ENCODE measurements around the gene ASIC5.

The ASIC5 gene

DNA sequence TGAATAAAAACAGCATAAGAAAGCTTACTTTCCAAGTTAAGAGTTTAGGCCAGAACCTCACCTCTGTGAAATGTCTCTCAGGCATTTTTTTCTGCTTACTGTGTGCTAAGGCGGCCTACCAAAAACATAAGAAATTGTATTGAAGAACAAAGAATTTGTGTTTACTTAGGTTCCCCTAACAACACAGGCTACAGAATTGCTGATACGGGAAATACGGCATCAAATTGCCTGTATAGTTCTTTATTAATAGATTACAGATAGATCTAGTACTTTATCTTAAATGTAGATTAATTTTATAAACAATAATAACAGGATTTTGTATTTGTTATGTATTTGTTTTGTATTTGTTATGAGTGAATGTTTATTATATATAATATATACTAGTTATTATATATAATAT lies 12.9 kb downstream of the ASIC5 start:
- H3K4me1 ChIP-seq (ENCODE audit: control extremely low read depth in 1 of 4, control insufficient read depth in 4 of 4, insufficient read depth in 4 of 4, low read length in 3 of 4) = peaks cover 0 to 6% (median 3%) of the 10 kb centered on the region in 4 experiments
- no CpG with 5 or more reads among the region's 3 CpGs for WGBS (ENCODE audit: insufficient coverage)
- peaks cover 0 to 4% (median 0%) of the 10 kb centered on the region in 5 experiments for H3K9me3 ChIP-seq (ENCODE audit: control extremely low read depth in 1 of 5, control insufficient read depth in 4 of 5, insufficient read depth in 2 of 5, low read depth in 1 of 5, low read length in 4 of 5)
- H3K27me3 ChIP-seq (replicated peaks in 2 of 5; ENCODE audit: control insufficient read depth in 4 of 5, insufficient read depth in 5 of 5, low read length in 4 of 5) = no peaks in the 10 kb centered on the region
- ChIA-PET CTCF (no interaction called here), POLR2A (interaction anchor here (0.6 kb wide), 1 partner anchor 15 kb away, joined by 3 read pairs; no protein-coding TSS in a partner anchor)
- no peaks in the 10 kb centered on the region for H3K36me3 ChIP-seq (ENCODE audit: control insufficient read depth in 4 of 4, insufficient read depth in 4 of 4, low read length in 3 of 4)
- no peak overlapping the region for H3K27ac ChIP-seq (ENCODE audit: insufficient read depth in 1 of 2, low read depth in 1 of 2, low read length in 2 of 2, poor library complexity in 1 of 2, severe bottlenecking in 2 of 2)
- H3K4me3 ChIP-seq (ENCODE audit: control insufficient read depth in 1 of 7, extremely low read depth in 1 of 7, insufficient read depth in 4 of 7, low read depth in 2 of 7, low read length in 6 of 7) = no peak overlapping the region
- DNase-seq = no peak

DNA sequence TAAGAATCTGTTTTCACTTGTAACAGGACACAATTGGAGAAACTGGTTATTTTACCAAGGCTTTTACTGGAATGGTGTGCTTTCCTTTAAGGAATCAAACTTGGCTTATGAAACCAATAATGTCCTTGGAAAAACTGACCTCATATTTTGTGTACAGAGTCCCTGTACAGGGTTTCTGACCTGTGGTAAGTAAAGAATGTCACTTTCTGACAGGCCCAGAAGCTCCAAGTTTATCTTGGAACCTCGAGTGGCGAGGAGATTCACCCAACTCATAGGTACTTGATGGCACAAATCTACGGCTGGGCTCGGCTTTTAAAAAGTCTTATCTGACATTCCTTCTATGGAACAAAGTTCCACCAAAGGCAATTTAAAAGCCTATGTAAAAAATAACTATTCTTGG lies 17.0 kb downstream of the ASIC5 start:
- no peak for DNase-seq
- CTCF ChIA-PET = no interaction called here
- 100% methylated on average over 3 of the region's 4 CpGs for WGBS (ENCODE audit: insufficient coverage)

DNA sequence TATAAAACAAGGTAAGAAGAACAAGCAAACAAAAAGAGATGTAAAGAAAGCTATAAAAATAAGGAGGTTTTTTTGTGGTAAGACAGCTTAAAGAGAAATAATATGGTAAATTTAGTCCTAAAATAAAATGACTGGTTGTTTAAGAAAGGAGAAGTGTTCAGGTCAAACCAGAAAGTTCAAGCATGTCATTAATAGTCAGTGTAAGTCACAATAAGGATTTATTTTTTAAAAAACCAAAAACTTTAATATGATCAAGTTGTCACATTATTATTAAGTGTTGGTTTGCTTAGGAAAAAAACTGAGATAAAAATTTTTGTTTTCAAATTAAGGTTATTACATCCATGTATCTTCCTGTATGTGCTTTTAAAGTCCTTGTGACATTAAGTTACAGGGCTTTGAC lies 19.1 kb downstream of the ASIC5 start:
- CTCF ChIA-PET = interaction anchor here (1.3 kb wide), 1 partner anchor 39 kb away, joined by 3 read pairs; no protein-coding TSS in a partner anchor
- H3K9me3 ChIP-seq (ENCODE audit: control extremely low read depth in 1 of 5, control insufficient read depth in 4 of 5, insufficient read depth in 2 of 5, low read depth in 1 of 5, low read length in 4 of 5) = peaks cover 0 to 4% (median 0%) of the 10 kb centered on the region in 5 experiments
- H3K4me3 ChIP-seq (ENCODE audit: control insufficient read depth in 1 of 7, extremely low read depth in 1 of 7, insufficient read depth in 4 of 7, low read depth in 2 of 7, low read length in 6 of 7) = no peak overlapping the region
- peaks cover 0 to 2% (median 0%) of the 10 kb centered on the region in 4 experiments for H3K4me1 ChIP-seq (ENCODE audit: control extremely low read depth in 1 of 4, control insufficient read depth in 4 of 4, insufficient read depth in 4 of 4, low read length in 3 of 4)
- POLR2A ChIA-PET = no interaction called here
- H3K27me3 ChIP-seq (replicated peaks in 2 of 5; ENCODE audit: control insufficient read depth in 4 of 5, insufficient read depth in 5 of 5, low read length in 4 of 5) = no peaks in the 10 kb centered on the region
- no peak overlapping the region for H3K27ac ChIP-seq (ENCODE audit: insufficient read depth in 1 of 2, low read depth in 1 of 2, low read length in 2 of 2, poor library complexity in 1 of 2, severe bottlenecking in 2 of 2)
- DNase-seq = no peak
- no peaks in the 10 kb centered on the region for H3K36me3 ChIP-seq (ENCODE audit: control insufficient read depth in 4 of 4, insufficient read depth in 4 of 4, low read length in 3 of 4)

More for the DNA sequence above, 17.0 kb downstream of the ASIC5 start:
- POLR2A ChIA-PET = no interaction called here
- H3K4me1 ChIP-seq (ENCODE audit: control extremely low read depth in 1 of 4, control insufficient read depth in 4 of 4, insufficient read depth in 4 of 4, low read length in 3 of 4) = no peaks in the 10 kb centered on the region
- H3K27me3 ChIP-seq (replicated peaks in 2 of 5; ENCODE audit: control insufficient read depth in 4 of 5, insufficient read depth in 5 of 5, low read length in 4 of 5) = no peaks in the 10 kb centered on the region
- H3K9me3 ChIP-seq (ENCODE audit: control extremely low read depth in 1 of 5, control insufficient read depth in 4 of 5, insufficient read depth in 2 of 5, low read depth in 1 of 5, low read length in 4 of 5) = peaks cover 0 to 4% (median 0%) of the 10 kb centered on the region in 5 experiments
- no peak overlapping the region for H3K27ac ChIP-seq (ENCODE audit: insufficient read depth in 1 of 2, low read depth in 1 of 2, low read length in 2 of 2, poor library complexity in 1 of 2, severe bottlenecking in 2 of 2)
- no peaks in the 10 kb centered on the region for H3K36me3 ChIP-seq (ENCODE audit: control insufficient read depth in 4 of 4, insufficient read depth in 4 of 4, low read length in 3 of 4)
- H3K4me3 ChIP-seq (ENCODE audit: control insufficient read depth in 1 of 7, extremely low read depth in 1 of 7, insufficient read depth in 4 of 7, low read depth in 2 of 7, low read length in 6 of 7) = no peak overlapping the region

DNA sequence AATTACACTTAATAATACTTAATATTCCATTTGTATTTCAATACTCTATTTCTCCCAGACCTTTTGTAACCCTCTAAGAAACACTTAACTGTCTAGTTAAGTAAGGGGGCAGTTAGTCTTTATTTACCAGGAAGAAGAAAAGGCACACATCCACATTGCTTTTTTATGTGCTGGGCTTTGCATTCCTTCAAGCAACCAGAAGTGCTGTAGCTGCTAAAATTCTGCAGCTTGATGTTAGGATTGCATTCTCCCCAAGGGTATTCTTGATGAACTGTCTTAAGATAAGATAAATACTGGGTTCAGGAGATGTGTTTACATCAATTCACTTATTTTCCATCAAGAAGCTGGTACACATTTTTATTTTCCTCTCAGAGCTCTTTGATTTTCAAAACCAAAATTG lies 24.0 kb downstream of the ASIC5 start:
- no peak for DNase-seq
- peaks cover 0 to 2% (median 0%) of the 10 kb centered on the region in 4 experiments for H3K4me1 ChIP-seq (ENCODE audit: control extremely low read depth in 1 of 4, control insufficient read depth in 4 of 4, insufficient read depth in 4 of 4, low read length in 3 of 4)
- CTCF ChIA-PET = no interaction called here
- H3K27ac ChIP-seq (ENCODE audit: insufficient read depth in 1 of 2, low read depth in 1 of 2, low read length in 2 of 2, poor library complexity in 1 of 2, severe bottlenecking in 2 of 2) = no peak overlapping the region
- no peaks in the 10 kb centered on the region for H3K36me3 ChIP-seq (ENCODE audit: control insufficient read depth in 4 of 4, insufficient read depth in 4 of 4, low read length in 3 of 4)
- POLR2A ChIA-PET = no interaction called here
- H3K27me3 ChIP-seq (replicated peaks in 2 of 5; ENCODE audit: control insufficient read depth in 4 of 5, insufficient read depth in 5 of 5, low read length in 4 of 5) = no peaks in the 10 kb centered on the region
- H3K4me3 ChIP-seq (ENCODE audit: control insufficient read depth in 1 of 7, extremely low read depth in 1 of 7, insufficient read depth in 4 of 7, low read depth in 2 of 7, low read length in 6 of 7) = no peak overlapping the region
- peaks cover 0 to under 1% (median 0%) of the 10 kb centered on the region in 5 experiments for H3K9me3 ChIP-seq (ENCODE audit: control extremely low read depth in 1 of 5, control insufficient read depth in 4 of 5, insufficient read depth in 2 of 5, low read depth in 1 of 5, low read length in 4 of 5)

DNA sequence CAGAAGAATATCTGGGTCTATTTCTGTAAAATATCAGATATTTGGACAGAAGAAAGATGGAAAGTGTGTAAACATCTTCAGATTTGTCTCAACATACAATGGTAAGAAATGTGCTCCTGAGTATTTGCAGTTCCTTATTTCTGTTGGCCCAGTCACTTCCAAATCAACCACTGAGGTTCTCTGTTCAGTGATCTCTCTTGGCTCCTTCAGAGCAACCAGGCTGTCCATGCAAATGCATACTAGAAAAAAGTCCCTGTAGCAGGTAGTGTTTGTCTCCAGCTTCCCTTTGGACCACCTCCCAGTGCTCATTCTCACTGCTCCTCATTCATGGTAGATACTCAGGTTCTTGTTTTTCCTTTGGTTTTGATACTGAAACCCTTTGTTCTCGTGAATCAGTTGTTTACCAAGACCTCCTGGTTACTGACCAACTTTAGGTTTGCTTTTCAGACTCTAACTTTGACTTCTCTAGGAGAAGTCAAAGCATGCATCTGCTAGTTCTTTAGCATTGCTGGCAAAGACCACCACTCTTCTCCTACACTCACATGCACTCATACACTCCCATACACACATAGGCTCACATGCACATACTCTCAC lies 28.8 kb downstream of the ASIC5 start:
- POLR2A ChIA-PET = no interaction called here
- no peak for DNase-seq

DNA sequence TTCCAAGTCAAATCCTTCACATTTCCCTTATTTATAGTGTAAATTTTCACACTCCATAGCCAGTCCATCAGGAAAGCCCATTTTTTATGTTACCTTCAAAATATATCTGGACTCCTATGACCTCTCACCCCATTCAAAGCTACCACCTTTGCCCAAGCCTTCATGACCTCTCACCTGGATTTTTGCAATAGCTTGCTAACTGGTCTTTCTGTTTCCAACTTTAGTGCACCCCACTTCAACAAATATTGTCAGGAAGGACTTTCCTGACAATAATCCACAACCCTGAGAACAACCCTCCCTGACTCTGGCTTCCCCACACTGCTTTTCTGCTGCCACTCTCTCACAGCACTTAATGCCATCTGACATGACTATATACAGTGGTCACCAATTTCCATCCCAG lies 33.4 kb downstream of the ASIC5 start:
- no peak overlapping the region for H3K4me3 ChIP-seq (ENCODE audit: control insufficient read depth in 1 of 7, extremely low read depth in 1 of 7, insufficient read depth in 4 of 7, low read depth in 2 of 7, low read length in 6 of 7)
- DNase-seq = no peak
- POLR2A ChIA-PET = no interaction called here
- H3K9me3 ChIP-seq (ENCODE audit: control extremely low read depth in 1 of 5, control insufficient read depth in 4 of 5, insufficient read depth in 2 of 5, low read depth in 1 of 5, low read length in 4 of 5) = no peaks in the 10 kb centered on the region
- CTCF ChIA-PET = no interaction called here
- no peaks in the 10 kb centered on the region for H3K36me3 ChIP-seq (ENCODE audit: control insufficient read depth in 4 of 4, insufficient read depth in 4 of 4, low read length in 3 of 4)
- no peak overlapping the region for H3K27ac ChIP-seq (ENCODE audit: insufficient read depth in 1 of 2, low read depth in 1 of 2, low read length in 2 of 2, poor library complexity in 1 of 2, severe bottlenecking in 2 of 2)
- H3K4me1 ChIP-seq (ENCODE audit: control extremely low read depth in 1 of 4, control insufficient read depth in 4 of 4, insufficient read depth in 4 of 4, low read length in 3 of 4) = no peaks in the 10 kb centered on the region
- H3K27me3 ChIP-seq (replicated peaks in 2 of 5; ENCODE audit: control insufficient read depth in 4 of 5, insufficient read depth in 5 of 5, low read length in 4 of 5) = peaks cover 0 to 2% (median 0%) of the 10 kb centered on the region in 5 experiments

More for the DNA sequence above, 28.8 kb downstream of the ASIC5 start:
- WGBS (ENCODE audit: insufficient coverage) = no CpG with 5 or more reads among the region's 1 CpG
- H3K27me3 ChIP-seq (replicated peaks in 2 of 5; ENCODE audit: control insufficient read depth in 4 of 5, insufficient read depth in 5 of 5, low read length in 4 of 5) = no peaks in the 10 kb centered on the region
- H3K9me3 ChIP-seq (ENCODE audit: control extremely low read depth in 1 of 5, control insufficient read depth in 4 of 5, insufficient read depth in 2 of 5, low read depth in 1 of 5, low read length in 4 of 5) = no peaks in the 10 kb centered on the region
- H3K4me3 ChIP-seq (ENCODE audit: control insufficient read depth in 1 of 7, extremely low read depth in 1 of 7, insufficient read depth in 4 of 7, low read depth in 2 of 7, low read length in 6 of 7) = no peak overlapping the region
- H3K27ac ChIP-seq (ENCODE audit: insufficient read depth in 1 of 2, low read depth in 1 of 2, low read length in 2 of 2, poor library complexity in 1 of 2, severe bottlenecking in 2 of 2) = no peak overlapping the region
- H3K4me1 ChIP-seq (ENCODE audit: control extremely low read depth in 1 of 4, control insufficient read depth in 4 of 4, insufficient read depth in 4 of 4, low read length in 3 of 4) = no peaks in the 10 kb centered on the region
- no peaks in the 10 kb centered on the region for H3K36me3 ChIP-seq (ENCODE audit: control insufficient read depth in 4 of 4, insufficient read depth in 4 of 4, low read length in 3 of 4)
- CTCF ChIA-PET = no interaction called here

DNA sequence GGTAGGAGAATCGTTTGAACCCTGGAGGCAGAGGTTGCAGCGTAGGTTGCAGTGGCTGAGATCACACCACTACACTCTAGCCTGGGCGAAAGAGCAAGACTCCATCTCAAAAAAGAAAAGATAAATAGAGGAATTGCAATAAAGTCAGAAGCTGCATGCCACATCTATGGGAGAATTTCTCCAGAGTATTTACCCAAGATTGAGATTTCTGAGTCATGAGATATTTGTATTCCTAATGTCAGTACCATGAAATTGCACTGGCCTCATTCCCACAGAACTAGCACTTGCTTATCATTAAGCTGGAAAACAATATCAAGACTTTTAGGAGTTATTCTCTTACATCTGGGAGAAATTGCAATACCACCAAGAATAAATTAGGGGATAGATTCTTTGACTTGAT lies 37.4 kb downstream of the ASIC5 start:
- no peak for DNase-seq
- WGBS (ENCODE audit: insufficient coverage) = 95% methylated on average over 3 of the region's 3 CpGs
- Histone ChIP-seq H3K27me3 (replicated peaks in 2 of 5; ENCODE audit: control insufficient read depth in 4 of 5, insufficient read depth in 5 of 5, low read length in 4 of 5) (peaks cover 0 to 2% (median 0%) of the 10 kb centered on the region in 5 experiments), H3K36me3 (ENCODE audit: control insufficient read depth in 4 of 4, insufficient read depth in 4 of 4, low read length in 3 of 4) (no peaks in the 10 kb centered on the region), H3K9me3 (ENCODE audit: control extremely low read depth in 1 of 5, control insufficient read depth in 4 of 5, insufficient read depth in 2 of 5, low read depth in 1 of 5, low read length in 4 of 5) (no peaks in the 10 kb centered on the region), H3K4me1 (ENCODE audit: control extremely low read depth in 1 of 4, control insufficient read depth in 4 of 4, insufficient read depth in 4 of 4, low read length in 3 of 4) (no peaks in the 10 kb centered on the region), H3K4me3 (ENCODE audit: control insufficient read depth in 1 of 7, extremely low read depth in 1 of 7, insufficient read depth in 4 of 7, low read depth in 2 of 7, low read length in 6 of 7) (no peak overlapping the region), H3K27ac (ENCODE audit: insufficient read depth in 1 of 2, low read depth in 1 of 2, low read length in 2 of 2, poor library complexity in 1 of 2, severe bottlenecking in 2 of 2) (no peak overlapping the region)
- POLR2A ChIA-PET = no interaction called here
- CTCF ChIA-PET = no interaction called here

Data from common myeloid progenitor, CD34-positive (primary cell).